ENCODE measurements around the gene KIAA0040.

KIAA0040 gene

GRCh38 chr1:175169286-175170018, 23.1 kb downstream of the KIAA0040 start:
- no peak for DNase-seq

GRCh38 chr1:175168782-175169181, 23.8 kb downstream of the KIAA0040 start:
- no peak for DNase-seq

GRCh38 chr1:175167861-175168260, 24.7 kb downstream of the KIAA0040 start:
- DNase-seq: no peak

DNA sequence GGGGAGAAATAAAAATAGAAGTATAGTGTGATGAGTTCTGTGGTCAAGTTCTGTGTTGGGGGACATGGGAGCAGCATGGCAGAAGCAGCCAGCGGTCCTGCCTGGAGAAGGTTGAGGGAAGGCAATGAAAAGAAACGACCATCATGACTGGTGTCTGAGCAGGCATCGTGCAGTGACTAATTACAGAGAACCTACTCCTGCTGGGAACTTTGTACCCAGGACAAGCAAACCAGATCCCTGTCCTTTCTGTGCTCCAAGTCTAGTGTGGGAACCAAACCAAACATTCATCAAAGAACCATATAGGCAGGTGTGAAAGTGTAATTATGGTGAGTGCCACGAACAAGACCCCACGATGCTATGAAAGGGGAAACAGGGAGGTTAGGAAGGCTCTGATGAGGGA, 25.8 kb downstream of the KIAA0040 start:
- no peak for DNase-seq

DNA sequence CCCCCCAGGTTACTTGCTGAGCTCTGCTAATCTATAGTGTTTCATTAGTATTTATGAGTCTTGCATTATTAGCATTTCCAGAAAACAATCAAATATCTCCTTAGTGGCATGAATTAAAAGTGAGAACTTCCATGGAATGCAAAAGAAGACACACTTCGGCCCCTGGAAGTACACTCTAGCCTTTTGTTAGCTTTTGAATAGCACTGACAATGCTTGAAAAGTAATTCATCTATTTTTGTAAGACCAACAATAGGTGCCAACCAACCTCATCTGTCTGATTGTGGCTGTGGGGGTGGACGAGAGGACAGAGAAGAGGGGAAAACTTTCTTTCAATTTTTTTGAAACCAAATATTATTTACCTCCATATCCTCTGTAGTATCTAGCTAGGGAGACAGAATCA, 27.8 kb downstream of the KIAA0040 start:
- no peak for DNase-seq

DNA sequence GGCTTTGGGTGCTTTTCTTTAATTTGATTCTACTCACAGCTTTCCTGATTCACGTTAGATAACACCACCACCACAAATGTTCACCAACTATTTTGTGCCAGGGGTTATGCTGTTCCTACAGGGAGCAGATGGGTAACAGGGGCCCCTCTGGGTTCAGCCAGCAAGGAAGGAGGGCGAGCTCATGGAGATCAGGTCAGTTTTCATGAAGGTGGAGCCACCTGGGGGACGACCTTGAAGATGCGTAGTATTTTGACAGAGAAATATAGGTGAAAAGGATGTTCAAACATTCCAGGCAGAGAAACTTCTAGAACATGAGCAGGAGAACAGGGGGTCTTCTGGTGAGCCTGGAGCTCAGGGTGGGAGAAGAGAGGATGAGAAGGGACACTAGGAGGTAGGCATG, 28.9 kb downstream of the KIAA0040 start:
- DNase-seq: no peak

DNA sequence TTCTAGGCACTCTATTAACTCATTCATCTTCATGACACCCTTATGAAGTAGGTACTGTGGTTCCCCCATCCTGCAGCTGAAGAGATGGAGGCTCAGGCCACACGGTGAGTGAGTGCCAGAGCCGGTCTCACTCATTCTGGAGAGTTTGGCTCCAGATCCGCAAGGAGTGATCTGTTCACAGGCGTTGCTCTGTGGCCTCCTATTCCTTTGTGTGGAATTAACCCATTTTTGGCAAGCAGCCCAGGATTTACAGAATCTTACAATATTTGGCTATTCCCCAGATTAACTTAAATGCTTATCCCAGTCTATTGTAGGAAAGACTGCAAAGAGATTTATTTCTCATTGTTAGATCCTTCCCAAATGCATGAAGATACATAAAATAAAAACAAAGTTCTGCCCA, 29.6 kb downstream of the KIAA0040 start:
- DNase-seq: no peak

- DNase-seq: no peak
Measured at GRCh38 chr1:175158170-175158591, 34.4 kb downstream of the KIAA0040 start.

GRCh38 chr1:175157200-175157599, 35.4 kb downstream of the KIAA0040 start:
- no peak for DNase-seq

DNA sequence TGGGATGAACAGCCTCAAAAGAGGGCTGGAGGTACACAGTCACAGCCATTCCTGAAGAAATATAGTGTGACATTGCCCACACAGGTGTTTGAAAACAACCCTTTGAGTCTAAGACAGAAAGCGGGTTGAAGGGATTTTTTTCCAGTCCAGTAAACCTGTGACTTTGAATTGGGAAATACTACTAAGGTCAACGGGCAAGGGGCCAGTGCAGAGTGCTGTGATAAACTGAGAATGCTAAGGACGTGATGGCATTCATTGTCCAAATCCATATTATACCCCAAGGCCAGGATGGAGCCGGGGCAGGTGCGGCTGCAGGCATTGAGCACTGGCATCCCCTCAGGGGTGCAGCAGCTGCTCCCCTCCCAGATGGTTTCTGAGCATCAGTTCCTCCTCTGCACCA, 36.6 kb downstream of the KIAA0040 start:
- no peak for DNase-seq

DNA sequence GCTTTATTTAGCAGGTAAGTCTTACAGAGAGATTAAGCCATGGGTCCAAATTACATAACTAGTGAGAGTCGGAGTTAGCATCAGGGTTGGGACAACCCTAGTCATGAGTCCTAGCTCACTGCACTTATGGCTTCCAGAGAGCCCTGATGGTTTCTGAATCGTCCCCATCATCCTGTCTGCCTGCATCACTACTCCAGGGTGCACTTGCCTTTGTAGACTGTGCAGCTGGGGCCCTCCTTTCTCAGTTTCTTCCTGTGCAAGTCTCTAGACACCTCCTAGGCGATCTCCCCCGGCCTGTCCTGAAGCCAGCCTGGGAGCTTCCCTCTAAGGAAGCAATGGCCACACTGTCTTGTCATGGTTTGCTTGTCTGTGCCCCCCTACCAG, 37.1 kb downstream of the KIAA0040 start:
- DNase-seq: no peak

GRCh38 chr1:175154629-175155472, 37.7 kb downstream of the KIAA0040 start:
- DNase-seq: peak; percentile 81

DNA sequence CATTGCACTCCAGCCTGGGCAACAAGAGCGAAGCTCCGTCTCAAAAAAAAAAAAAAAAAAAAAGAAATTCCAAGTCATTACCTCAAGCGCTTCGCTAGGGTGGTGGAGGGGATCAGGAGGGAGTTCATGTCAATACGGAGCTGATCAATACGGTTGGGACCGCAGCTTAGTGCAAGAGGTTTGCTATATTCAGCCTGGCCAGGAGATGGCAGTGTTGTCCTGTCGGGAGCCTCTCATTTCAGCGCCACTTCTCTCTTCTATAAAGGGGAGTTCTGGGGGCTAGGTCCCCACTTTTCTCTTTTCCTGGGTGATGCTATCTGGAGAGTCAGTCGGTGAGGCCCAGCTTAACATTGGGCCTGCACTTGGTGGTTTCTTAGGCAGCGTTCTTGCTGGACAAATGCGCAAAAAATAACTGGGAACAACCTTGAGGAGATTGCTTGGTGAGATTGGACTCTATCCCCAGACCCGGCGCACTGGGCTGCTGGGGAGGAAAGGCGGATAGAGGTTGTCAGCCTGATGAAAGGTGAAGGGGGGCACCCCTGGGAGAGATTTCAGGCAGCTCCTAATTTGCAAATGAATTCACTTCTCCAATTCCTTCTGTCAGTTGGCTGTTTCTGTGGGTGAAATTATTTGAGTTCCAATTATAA, 40.4 kb downstream of the KIAA0040 start:
- DNase-seq: peak; percentile 71

- DNase-seq: no peak
Measured at GRCh38 chr1:175150596-175151319, 41.8 kb downstream of the KIAA0040 start.

- no peak for DNase-seq
Measured at GRCh38 chr1:175148068-175148467, 44.5 kb downstream of the KIAA0040 start.

DNA sequence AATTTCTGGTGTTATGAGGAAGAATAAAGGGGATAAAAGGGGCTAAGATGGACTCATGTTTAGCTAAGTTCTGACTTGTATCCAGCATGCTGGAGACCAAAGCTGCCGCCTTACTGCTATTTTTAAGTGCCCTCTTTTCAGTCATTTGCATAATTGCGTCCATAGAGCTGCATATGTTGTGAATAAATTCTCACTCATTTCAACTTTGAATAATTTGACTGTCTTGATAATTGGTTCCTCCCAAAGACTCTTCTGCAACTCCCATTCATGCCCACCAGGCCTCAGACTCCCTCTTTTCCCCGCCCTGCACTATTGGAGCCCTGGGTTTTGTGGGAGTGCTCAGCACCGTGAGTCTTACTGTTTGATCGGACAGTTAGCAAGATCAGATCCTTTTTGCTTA, 45.0 kb downstream of the KIAA0040 start:
- DNase-seq: no peak

DNA sequence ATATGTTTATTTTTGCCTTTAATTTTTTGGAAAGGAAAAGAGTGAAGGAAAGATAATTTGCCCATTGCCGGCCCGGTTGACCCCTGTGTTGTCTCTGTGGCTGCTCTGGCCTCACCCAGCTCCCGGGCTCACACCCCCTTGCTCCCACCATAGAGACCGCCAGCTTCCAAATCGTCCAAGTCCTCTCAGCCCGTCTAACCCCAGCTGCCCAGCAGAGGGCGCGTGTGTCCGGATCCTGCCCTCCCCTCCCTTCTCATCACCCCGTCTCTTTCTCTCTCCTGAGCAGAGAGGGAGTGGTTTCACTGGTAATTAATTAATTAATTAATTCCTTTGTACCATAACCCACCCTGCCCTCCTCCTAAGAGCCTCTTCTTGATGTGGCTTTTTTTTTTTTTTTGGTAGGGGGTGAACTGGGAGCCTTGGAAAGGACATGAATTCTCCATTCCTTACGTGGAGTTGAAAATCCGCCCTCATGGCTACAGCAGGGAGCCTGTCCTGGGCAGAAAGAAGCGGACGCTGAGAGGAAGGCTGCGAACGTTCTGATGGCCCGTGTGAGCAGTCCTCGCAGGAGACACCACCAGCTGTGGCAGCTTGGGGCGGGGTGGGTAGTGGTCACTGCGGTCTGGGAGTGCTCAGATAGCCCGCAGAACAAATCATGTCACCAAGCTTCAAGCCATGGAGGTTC, 45.9 kb downstream of the KIAA0040 start:
- peak; percentile 83 for DNase-seq

DNA sequence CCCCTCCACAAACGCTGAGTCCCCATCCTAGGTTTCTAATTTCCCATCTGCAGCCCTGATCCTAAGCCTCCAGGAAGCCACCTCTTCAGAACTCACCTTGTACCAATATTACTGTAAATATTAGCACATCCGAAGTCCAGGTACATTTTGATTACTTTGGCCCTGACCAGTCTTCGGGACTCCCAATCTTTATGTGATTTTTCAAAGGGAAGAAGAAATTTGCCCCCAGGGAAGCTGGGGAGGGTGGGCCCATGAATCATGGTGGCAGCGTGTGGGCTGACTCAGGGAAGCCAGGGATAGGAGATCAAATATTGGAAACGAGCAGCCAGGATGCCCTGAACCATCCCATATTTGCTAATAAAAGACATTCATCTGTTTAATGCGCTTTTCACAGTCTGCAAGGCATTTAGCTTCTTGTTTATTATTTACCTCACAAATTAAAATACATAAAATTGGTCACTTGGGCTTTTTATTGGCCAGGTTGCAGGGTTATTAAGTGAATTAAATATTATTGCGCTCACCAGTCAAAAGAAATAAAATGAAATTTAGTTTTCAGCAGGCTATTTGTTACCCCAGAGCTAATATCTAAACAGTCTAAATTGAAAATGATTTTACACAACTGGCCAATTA, 46.6 kb downstream of the KIAA0040 start:
- DNase-seq: no peak

DNA sequence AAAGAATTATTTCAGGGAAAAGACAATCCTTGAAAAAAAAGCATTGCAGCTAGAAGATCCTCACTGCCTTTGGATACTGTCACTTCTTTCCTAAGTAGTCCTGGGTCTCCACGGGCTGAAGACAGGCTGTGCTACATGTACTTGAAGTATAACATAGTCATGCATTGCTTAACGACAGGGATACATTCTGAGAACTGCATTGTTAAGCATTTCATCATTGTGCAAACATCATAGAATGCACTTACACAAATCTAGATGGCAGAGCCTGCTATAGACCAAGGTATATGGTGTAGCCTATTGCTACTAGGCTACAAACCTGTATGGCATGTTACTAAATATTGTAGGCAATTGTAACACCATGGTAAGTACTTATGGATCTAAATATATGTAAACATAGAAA, 54.0 kb downstream of the KIAA0040 start:
- DNase-seq: no peak

- no peak for DNase-seq
Measured at GRCh38 chr1:175137369-175137768, 55.2 kb downstream of the KIAA0040 start.

- no peak for DNase-seq
Measured at GRCh38 chr1:175136246-175136645, 56.3 kb downstream of the KIAA0040 start.

- no peak for DNase-seq
Measured at GRCh38 chr1:175134500-175134899, 58.1 kb downstream of the KIAA0040 start.
